Anterior cingulate cortex (tissue), 58 donors: Measurements from ENCODE around the gene CPVL.
A peak's percentile ranks its signal among the peaks of the same experiment; 100 is the strongest.

ENCODE experiments used
- DNase-seq, 58 donors: peaks; one replicate each; lab custom pipeline; 2025; lab: John Stamatoyannopoulos, UW

Gene CPVL

DNA sequence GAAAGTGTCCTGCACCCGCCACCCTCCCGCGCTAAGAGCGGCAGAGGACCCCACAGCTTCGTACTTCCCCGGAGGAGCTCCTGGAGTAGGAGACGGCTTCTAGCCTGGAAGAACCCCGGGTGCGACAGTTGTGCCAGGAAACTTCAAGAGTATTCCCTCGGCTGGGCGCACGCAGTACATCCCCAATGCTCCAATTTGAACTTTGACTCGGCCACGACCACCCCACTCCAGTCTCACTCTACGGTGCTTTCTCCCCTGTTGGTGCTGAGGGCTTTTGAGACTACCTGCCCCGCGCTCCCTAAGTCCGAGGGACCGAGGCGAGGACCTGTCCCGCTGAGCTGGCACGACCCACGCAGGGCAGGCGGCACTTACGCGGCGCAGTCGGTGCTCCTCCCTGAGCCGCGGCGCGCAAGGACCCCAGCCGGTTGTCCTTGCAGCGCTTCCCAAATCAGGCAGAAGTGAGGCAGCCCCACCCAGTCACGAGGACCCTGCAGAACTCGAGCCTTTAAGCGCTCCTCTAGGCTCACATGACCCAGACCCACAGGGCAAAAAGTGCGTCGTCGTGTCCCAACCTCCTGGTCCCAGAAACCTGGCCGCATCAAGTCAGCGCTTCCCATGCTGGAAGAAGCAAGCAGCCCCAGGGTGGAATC, at the start of gene CPVL:
TSS of gene CPVL (minus strand) at position 481 of the 650 bp plus-strand sequence. CDS start 25,476 bp downstream, outside the sequence.
- DNase-seq, result peak in 29 of 58 donors; percentile 2 to 51 (median 15)

GRCh38 chr7:29194594-29195427, 48.5 kb upstream of the CPVL start, which contains the start of gene CHN2:
Gene CHN2, plus strand, starts transcription at chr7:29194775.
- DNase-seq, result peak in 48 of 58 donors; percentile 6 to 72 (median 41)

GRCh38 chr7:29194206-29194593, 47.9 kb upstream of the CPVL start:
- DNase-seq, result peak in 12 of 58 donors; percentile 12 to 62 (median 46)

DNA sequence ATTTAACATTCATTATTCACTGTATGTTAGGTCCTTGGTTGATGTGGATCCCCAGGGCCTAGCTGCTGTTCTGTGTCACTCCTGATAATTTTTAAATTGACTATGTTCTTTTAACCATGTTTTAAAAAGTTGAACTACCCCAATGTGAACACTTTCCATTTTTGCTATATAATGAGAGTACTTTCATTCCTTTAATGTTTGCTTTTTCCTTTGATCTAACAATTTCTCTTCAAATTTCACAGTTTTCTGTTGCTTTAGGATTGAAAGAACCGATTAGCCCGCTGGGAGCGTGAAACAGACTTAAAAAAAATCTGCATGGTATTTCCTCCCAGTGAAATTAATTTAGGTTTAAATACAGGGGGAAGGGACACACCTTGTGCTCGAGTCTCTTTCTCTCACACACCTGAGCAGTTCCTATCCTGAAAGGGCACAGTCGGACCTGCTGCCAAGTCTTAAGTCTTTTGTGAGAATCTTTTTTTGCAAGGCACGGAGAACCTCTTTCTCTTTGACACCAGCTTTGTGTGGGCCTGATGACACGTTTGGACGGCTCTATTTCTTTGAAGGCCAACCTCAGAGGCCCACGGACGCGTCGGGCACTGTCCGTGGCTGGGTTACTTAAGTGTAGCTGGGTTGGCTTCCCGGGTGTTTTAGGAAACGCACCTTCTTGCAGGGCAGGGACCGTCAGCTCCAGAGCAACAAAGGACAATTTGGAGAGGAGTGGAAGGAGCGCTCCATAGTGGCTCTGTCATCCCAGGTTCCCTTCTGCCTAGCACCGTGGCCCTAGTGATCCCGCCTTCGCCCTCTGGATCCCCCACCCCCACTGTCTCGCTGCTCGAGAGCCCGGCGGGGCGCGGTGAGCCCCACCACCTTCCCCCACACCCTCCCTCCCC, 47.2 kb upstream of the CPVL start:
- DNase-seq, result peak in 5 of 58 donors; percentile 4 to 51 (median 17)

DNA sequence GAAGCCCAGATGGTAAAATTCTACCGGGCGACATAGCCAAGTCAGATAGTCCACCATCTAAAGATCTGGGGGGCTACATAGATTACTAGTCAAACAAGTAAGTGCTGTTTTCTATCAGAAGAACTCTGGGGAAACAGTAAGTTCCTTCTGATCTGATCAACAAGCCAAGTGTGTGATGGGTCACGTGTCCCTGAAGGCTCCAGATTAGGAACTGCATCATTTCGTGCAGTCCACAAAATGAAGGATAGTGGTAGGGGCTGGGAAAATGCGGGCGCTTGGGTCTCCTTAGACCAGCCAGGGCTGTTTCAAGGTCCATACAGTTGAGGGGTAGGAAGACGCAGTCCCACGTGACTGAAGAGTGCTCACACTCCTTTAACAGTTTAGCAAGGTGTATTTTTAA, 46.5 kb upstream of the CPVL start:
- no peak for DNase-seq

GRCh38 chr7:29192323-29192722, 46.0 kb upstream of the CPVL start:
- no peak for DNase-seq

DNA sequence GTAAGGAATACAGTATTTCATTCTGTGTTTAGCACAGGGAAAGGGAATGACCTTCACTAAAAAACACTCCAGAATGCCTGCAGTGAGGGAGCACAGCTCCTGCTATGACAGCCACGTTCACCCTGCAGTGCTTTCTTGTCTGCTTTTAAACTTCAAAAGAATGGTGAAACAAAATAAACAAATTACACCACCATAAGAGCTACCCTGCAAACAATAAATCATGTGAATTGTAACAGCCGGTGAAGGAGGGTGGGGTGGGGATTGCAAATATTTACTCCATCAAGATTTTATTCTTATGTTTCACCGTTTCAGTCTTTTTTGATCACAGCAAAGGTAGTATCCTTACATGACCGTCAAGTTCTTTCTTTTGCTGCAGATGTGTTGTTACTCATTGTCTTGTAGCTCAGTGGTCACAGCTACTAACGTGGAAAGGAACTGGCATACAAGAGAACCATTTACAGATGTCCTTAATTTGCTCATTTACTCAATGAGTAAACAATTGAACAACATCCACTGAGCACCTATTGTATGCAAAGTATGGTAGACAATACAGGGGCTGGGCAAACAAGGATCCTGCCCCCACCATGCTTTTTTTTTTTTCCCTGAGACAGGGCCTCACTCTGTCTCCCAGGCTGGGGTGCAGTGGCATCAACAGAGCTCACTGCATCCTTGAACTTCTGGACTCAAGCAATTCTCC, 44.2 kb upstream of the CPVL start:
- no peak for DNase-seq

- peak in 54 of 58 donors; percentile 4 to 73 (median 38) for DNase-seq
Measured at GRCh38 chr7:29189743-29190201, 43.4 kb upstream of the CPVL start.

- no peak for DNase-seq
Measured at GRCh38 chr7:29185613-29186012, 39.3 kb upstream of the CPVL start.

GRCh38 chr7:29184599-29184998, 38.3 kb upstream of the CPVL start:
- no peak for DNase-seq

GRCh38 chr7:29179115-29179514, 32.8 kb upstream of the CPVL start:
- no peak for DNase-seq

DNA sequence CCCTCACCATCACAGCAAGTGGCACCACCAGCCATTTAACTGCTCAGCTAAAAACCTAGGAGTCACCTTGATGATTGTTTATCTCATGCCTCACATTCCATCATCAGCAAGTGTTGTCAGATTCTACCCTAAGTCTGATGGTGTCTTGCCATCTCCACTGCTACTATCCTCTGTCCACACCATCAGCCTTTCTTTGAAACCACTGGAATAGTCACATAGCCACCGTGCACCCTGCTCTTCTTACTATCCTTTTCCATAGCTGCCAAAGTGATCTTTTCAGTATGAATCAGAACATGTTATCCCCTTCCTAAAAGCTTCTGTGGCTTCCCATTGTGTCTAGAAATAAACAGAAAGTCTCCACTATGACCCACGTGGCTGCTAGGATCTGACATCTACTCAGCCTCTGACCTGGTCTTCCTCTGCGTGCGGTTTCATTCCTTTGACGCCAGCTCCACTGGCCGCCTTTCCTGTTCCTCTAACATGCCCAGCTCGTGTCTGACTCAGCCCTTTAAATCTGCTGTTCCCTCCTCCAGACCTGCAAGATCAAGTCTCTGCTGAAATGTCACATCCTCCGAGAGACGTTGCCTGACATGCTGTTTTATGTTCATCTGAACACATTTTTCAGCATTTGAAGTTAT, 31.7 kb upstream of the CPVL start:
- DNase-seq, result peak in 35 of 58 donors; percentile 3 to 67 (median 32)

GRCh38 chr7:29173458-29173857, 27.1 kb upstream of the CPVL start:
- DNase-seq, result no peak

DNA sequence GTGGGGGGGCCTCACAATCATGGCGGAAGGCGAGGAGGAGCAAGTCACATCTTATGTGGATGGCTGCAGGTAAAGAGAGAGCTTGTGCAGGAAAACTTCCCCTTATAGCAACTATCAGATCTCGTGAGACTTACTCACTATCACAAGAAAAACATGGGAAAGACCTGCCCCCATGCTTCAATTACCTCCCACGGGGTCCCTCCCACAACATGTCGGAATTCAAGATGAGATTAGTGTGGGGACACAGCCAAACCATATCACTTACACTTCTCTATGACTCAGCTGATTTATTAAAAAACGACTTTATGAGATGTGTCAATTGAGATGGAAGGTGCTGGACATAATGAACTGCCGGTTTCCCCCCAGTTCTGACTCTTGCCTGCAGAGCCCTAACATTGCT, 24.4 kb upstream of the CPVL start:
- DNase-seq, result no peak

DNA sequence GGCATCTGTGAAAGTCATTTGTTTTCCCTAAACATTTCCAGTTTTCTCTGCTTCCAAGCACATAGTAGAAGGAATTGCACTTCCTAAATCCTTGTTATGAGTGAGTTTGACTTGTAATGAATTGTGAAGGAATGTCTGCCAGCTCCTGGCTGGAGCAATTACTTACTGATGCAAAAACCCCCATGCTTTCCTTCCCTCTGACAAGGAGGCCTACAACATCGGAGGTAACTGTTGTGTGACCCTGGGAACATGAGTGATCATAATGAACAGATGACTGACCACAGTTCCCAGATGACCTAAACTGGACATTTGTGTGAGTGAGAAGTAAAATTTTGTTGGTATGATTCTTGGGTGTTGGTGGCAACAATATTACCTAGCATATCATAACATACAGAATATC, 21.4 kb upstream of the CPVL start:
- DNase-seq, result no peak

GRCh38 chr7:29163854-29164253, 17.5 kb upstream of the CPVL start:
- DNase-seq, result no peak

DNA sequence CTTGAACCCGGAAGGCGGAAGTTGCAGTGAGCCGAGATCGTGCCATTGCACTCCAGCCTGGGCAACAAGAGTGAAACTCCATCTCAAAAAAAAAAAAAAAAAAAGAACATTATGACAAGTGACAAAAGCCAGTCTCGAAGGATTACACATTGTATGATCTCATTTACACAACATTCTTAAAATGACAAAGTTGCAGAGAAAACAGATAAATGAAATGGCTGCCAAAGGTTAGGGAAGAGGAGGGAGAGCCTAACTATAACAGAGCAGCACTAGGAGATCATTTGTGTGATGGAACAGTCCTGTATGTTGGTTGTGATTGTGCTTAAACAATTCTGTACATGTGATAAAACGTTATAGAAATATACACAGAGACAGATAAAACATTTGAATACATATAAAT, 16.2 kb upstream of the CPVL start:
- no peak for DNase-seq

GRCh38 chr7:29161231-29161630, 14.9 kb upstream of the CPVL start:
- DNase-seq, result no peak

- no peak for DNase-seq
Measured at GRCh38 chr7:29160080-29160479, 13.7 kb upstream of the CPVL start.
